ENCODE measurements around the gene PPP1R14D. TPM values are rescaled to one million over a fixed set of nuclear protein-coding genes. Genes with fewer than 3 reads are reported as not detected.

The PPP1R14D gene
- total and polyA plus RNA-seq, 2 experiments from 2014 or later: not detected

Small RNA genes within 50 kb of the gene (small RNA-seq; reads per million reads assigned to genes)
- gene AC025166.1 (ENCODE audit: low replicate concordance): not detected

Other genes starting within 250 kb of the PPP1R14D start
- gene KNL1, start 234.5 kb downstream of the PPP1R14D start, total RNA-seq (2014; rRNA removed; shearing (Covaris generic)): 43.2 and 46.2 TPM in 2 replicates
- gene KNL1, start 234.5 kb downstream of the PPP1R14D start, polyA plus RNA-seq (2016; fragmentation: Nextera tagmentation; extraction: Ambion mirVana): 16.7 and 18.5 TPM in 2 replicates
- 19.4 and 20.3 TPM in 2 replicates for gene RAD51, start 133.5 kb downstream of the PPP1R14D start, total RNA-seq (2014; rRNA removed; shearing (Covaris generic))
- 19.5 and 26.2 TPM in 2 replicates for gene RAD51, start 133.5 kb downstream of the PPP1R14D start, polyA plus RNA-seq (2016; fragmentation: Nextera tagmentation; extraction: Ambion mirVana)
- 16.4 and 17.0 TPM in 2 replicates for gene RMDN3, start 73.5 kb downstream of the PPP1R14D start, total RNA-seq (2014; rRNA removed; shearing (Covaris generic))
- gene RMDN3, start 73.5 kb downstream of the PPP1R14D start, polyA plus RNA-seq (2016; fragmentation: Nextera tagmentation; extraction: Ambion mirVana): 13.0 and 15.6 TPM in 2 replicates
- gene GCHFR, start 64.6 kb downstream of the PPP1R14D start, total RNA-seq (2014; rRNA removed; shearing (Covaris generic)): 44.2 and 45.4 TPM in 2 replicates
- 38.9 and 40.2 TPM in 2 replicates for gene GCHFR, start 64.6 kb downstream of the PPP1R14D start, polyA plus RNA-seq (2016; fragmentation: Nextera tagmentation; extraction: Ambion mirVana)
- gene C15orf62, start 58.7 kb downstream of the PPP1R14D start, total RNA-seq (2014; rRNA removed; shearing (Covaris generic)): 0.08 and 0.80 TPM in 2 replicates
- gene C15orf62, start 58.7 kb downstream of the PPP1R14D start, polyA plus RNA-seq (2016; fragmentation: Nextera tagmentation; extraction: Ambion mirVana): 0.16 and 0.68 TPM in 2 replicates
- 22.7 and 23.5 TPM in 2 replicates for gene ZFYVE19, start 21.6 kb downstream of the PPP1R14D start, total RNA-seq (2014; rRNA removed; shearing (Covaris generic))
- 8.5 and 9.8 TPM in 2 replicates for gene ZFYVE19, start 21.6 kb downstream of the PPP1R14D start, polyA plus RNA-seq (2016; fragmentation: Nextera tagmentation; extraction: Ambion mirVana)
- 23.0 and 35.0 TPM in 2 replicates for gene DNAJC17, start 21.2 kb downstream of the PPP1R14D start, total RNA-seq (2014; rRNA removed; shearing (Covaris generic))
- 77.6 and 81.6 TPM in 2 replicates for gene DNAJC17, start 21.2 kb downstream of the PPP1R14D start, polyA plus RNA-seq (2016; fragmentation: Nextera tagmentation; extraction: Ambion mirVana)
- 209 and 253 TPM in 2 replicates for gene SPINT1, start 15.3 kb upstream of the PPP1R14D start, total RNA-seq (2014; rRNA removed; shearing (Covaris generic))
- gene SPINT1, start 15.3 kb upstream of the PPP1R14D start, polyA plus RNA-seq (2016; fragmentation: Nextera tagmentation; extraction: Ambion mirVana): 38.6 and 41.3 TPM in 2 replicates
- 2.9 and 4.7 TPM in 2 replicates for gene RHOV, start 45.5 kb upstream of the PPP1R14D start, total RNA-seq (2014; rRNA removed; shearing (Covaris generic))
- 3.0 and 4.4 TPM in 2 replicates for gene RHOV, start 45.5 kb upstream of the PPP1R14D start, polyA plus RNA-seq (2016; fragmentation: Nextera tagmentation; extraction: Ambion mirVana)
- gene VPS18, start 65.7 kb upstream of the PPP1R14D start, total RNA-seq (2014; rRNA removed; shearing (Covaris generic)): 39.4 and 42.5 TPM in 2 replicates
- gene VPS18, start 65.7 kb upstream of the PPP1R14D start, polyA plus RNA-seq (2016; fragmentation: Nextera tagmentation; extraction: Ambion mirVana): 4.7 and 5.9 TPM in 2 replicates
- gene DLL4, start 100.6 kb upstream of the PPP1R14D start, total RNA-seq (2014; rRNA removed; shearing (Covaris generic)): 0.31 and 0.62 TPM in 2 replicates
- gene DLL4, start 100.6 kb upstream of the PPP1R14D start, polyA plus RNA-seq (2016; fragmentation: Nextera tagmentation; extraction: Ambion mirVana): 0.64 and 0.99 TPM in 2 replicates
- 112 and 124 TPM in 2 replicates for gene CHAC1, start 124.8 kb upstream of the PPP1R14D start, total RNA-seq (2014; rRNA removed; shearing (Covaris generic))
- gene CHAC1, start 124.8 kb upstream of the PPP1R14D start, polyA plus RNA-seq (2016; fragmentation: Nextera tagmentation; extraction: Ambion mirVana): 73.0 and 74.4 TPM in 2 replicates

Data from GM23338 (cell line).